CD14-positive monocyte (primary cell): ENCODE measurements around the gene PDCD1. TPM values are rescaled to one million over a fixed set of nuclear protein-coding genes. Genes with fewer than 3 reads are reported as not detected.
A peak's percentile ranks its signal among the peaks of the same experiment; 100 is the strongest.
"Not testable (repeated sequence)": the region's sequence is repeated elsewhere in the genome, so short reads cannot be mapped to it uniquely, and the experiment has no call there.

Experiments used
- DNase-seq, 3 donors: peaks; one replicate each; pipeline ENCODE4 v3.0.0-alpha.2; 2011 to 2022
- H2AFZ ChIP-seq: 2 replicates; pipeline ENCODE4 v1.6.0; 2012; ENCODE audit warnings: mild to moderate bottlenecking, low read depth, low read length, inconsistent platforms; ENCODE audit not compliant: insufficient read depth, poor library complexity, severe bottlenecking
- H3K27ac ChIP-seq, 2 donors: 1 replicate in 1 of 2; 2 replicates in 1 of 2; pipeline ENCODE4 v1.5.1; 2012 to 2013; ENCODE audit warnings: low read length in 2 of 2, control low read depth in 1 of 2, inconsistent platforms in 1 of 2, low read depth in 1 of 2, mild to moderate bottlenecking in 1 of 2
- H3K27me3 ChIP-seq, 2 donors: one replicate each; pipeline versions ENCODE4 v1.6.0 to v1.6.1; 2011 to 2013; ENCODE audit warnings: low read length in 2 of 2; ENCODE audit not compliant: control insufficient read depth in 2 of 2, insufficient read depth in 2 of 2
- H3K36me3 ChIP-seq, 2 donors: replicated peaks in 1 of 2; 1 replicate in 1 of 2; 2 replicates in 1 of 2; pipeline versions ENCODE4 v1.5.1 to v1.6.1; 2012 to 2013; ENCODE audit warnings: low read length in 2 of 2, control low read depth in 1 of 2, inconsistent platforms in 1 of 2, mild to moderate bottlenecking in 1 of 2; ENCODE audit not compliant: insufficient read depth in 2 of 2, control insufficient read depth in 1 of 2
- H3K4me1 ChIP-seq, 2 donors: 1 replicate in 1 of 2; 2 replicates in 1 of 2; pipeline versions ENCODE4 v1.5.1 to v1.6.1; 2012 to 2013; ENCODE audit warnings: low read length in 2 of 2, control low read depth in 1 of 2, inconsistent platforms in 1 of 2, mild to moderate bottlenecking in 1 of 2, moderate library complexity in 1 of 2; ENCODE audit not compliant: insufficient read depth in 2 of 2, control insufficient read depth in 1 of 2
- H3K4me2 ChIP-seq: replicated peaks from 2 replicates; pipeline ENCODE3; 2012; ENCODE audit warnings: low read length, moderate library complexity, mild to moderate bottlenecking; ENCODE audit not compliant: poor library complexity, severe bottlenecking; ENCODE audit errors: extremely low read depth
- H3K4me3 ChIP-seq, 3 experiments: fragments of 200-600 bp in 1 of 3; sonication (generic) in 1 of 3; replicated peaks in 1 of 3; 1 replicate in 2 of 3; 2 replicates in 1 of 3; pipeline ENCODE4 v1.5.1; 2011 to 2013; ENCODE audit warnings: low read length in 3 of 3, mild to moderate bottlenecking in 3 of 3, control low read depth in 2 of 3, low read depth in 2 of 3, inconsistent platforms in 1 of 3, moderate library complexity in 1 of 3
- H3K79me2 ChIP-seq: 2 replicates; pipeline ENCODE4 v1.6.0; 2012; ENCODE audit warnings: mild to moderate bottlenecking, control low read depth, inconsistent platforms, low read length, moderate library complexity; ENCODE audit not compliant: insufficient read depth
- H3K9ac ChIP-seq: 2 replicates; pipeline ENCODE4 v1.6.0; 2017; ENCODE audit warnings: low read length, mild to moderate bottlenecking; ENCODE audit not compliant: insufficient read depth, poor library complexity, severe bottlenecking
- H3K9me3 ChIP-seq, 2 donors: replicated peaks in 1 of 2; 1 replicate in 1 of 2; 2 replicates in 1 of 2; pipeline versions ENCODE4 v1.5.1 to v1.6.1; 2012 to 2013; ENCODE audit warnings: low read length in 2 of 2, control low read depth in 1 of 2; ENCODE audit not compliant: control insufficient read depth in 1 of 2, insufficient read depth in 1 of 2
- H4K20me1 ChIP-seq: 2 replicates; pipeline ENCODE4 v1.6.0; 2012; ENCODE audit warnings: mild to moderate bottlenecking, low read length, control low read depth, moderate library complexity; ENCODE audit not compliant: insufficient read depth
- H3K27ac Mint-ChIP-seq, 7 donors: one replicate each; pipeline ENCODE4 v1.8.0; 2020; ENCODE audit warnings: mild to moderate bottlenecking in 7 of 7, mixed read lengths in 7 of 7, moderate library complexity in 6 of 7, inconsistent platforms in 2 of 7
- H3K27me3 Mint-ChIP-seq, 3 donors: one replicate each; pipeline ENCODE4 v1.8.0; 2021 to 2022; ENCODE audit warnings: low read depth in 3 of 3, mild to moderate bottlenecking in 3 of 3, mixed read lengths in 3 of 3, moderate library complexity in 3 of 3, inconsistent platforms in 1 of 3
- H3K36me3 Mint-ChIP-seq, 2 donors: one replicate each; pipeline ENCODE4 v1.8.0; 2020; ENCODE audit warnings: mixed read lengths in 2 of 2, inconsistent platforms in 1 of 2, mild to moderate bottlenecking in 1 of 2
- H3K4me1 Mint-ChIP-seq: one replicate; pipeline ENCODE4 v1.8.0; 2020; ENCODE audit warnings: mild to moderate bottlenecking, mixed read lengths
- H3K4me3 Mint-ChIP-seq, 2 donors: one replicate each; pipeline ENCODE4 v1.8.0; 2020; ENCODE audit warnings: mild to moderate bottlenecking in 2 of 2, mixed read lengths in 2 of 2, moderate library complexity in 1 of 2
- H3K9me3 Mint-ChIP-seq, 7 donors: one replicate each; pipeline ENCODE4 v1.8.0; 2020 to 2022; ENCODE audit warnings: mixed read lengths in 7 of 7, mild to moderate bottlenecking in 6 of 7, moderate library complexity in 6 of 7, inconsistent platforms in 2 of 7
- WGBS: methylation state at CpG from one replicate; pipeline ENCODE4 v1.1.5; 2013; ENCODE audit warnings: missing lambda C conversion rate; ENCODE audit not compliant: insufficient coverage; 5-methylcytosine and 5-hydroxymethylcytosine counted together
- intact Hi-C, 2 donors: fragments of 100-400 bp; cut with micrococcal nuclease; formaldehyde crosslinking; loops; one replicate each; pipeline versions ENCODE4 v1.15.0 to v1.15.1; 2023
- polyA plus RNA-seq, 3 donors: library from polyadenylated mRNA; depleted of rRNA in 1 of 3; unstranded in 2 of 3; stranded (reverse) in 1 of 3; fragments of 300-500 nt in 2 of 3; fragments of >200 nt in 1 of 3; fragmentation: Illumina TruSeq in 2 of 3; gene quantifications; 1 replicate in 2 of 3; 2 replicates in 1 of 3; pipeline ENCODE4 v1.2.3, GENCODE V29; 2012 to 2021
- TF ChIP-seq, protein P1 (sequence below): fragments of 200-600 bp; IDR thresholded peaks from one replicate; pipeline ENCODE4 v1.8.0; 2022; ENCODE audit warnings: antibody characterized with exemption, mild to moderate bottlenecking

PDCD1 gene
- polyA plus RNA-seq, 3 donors = 0.08 TPM; not detected in 2

DNA sequence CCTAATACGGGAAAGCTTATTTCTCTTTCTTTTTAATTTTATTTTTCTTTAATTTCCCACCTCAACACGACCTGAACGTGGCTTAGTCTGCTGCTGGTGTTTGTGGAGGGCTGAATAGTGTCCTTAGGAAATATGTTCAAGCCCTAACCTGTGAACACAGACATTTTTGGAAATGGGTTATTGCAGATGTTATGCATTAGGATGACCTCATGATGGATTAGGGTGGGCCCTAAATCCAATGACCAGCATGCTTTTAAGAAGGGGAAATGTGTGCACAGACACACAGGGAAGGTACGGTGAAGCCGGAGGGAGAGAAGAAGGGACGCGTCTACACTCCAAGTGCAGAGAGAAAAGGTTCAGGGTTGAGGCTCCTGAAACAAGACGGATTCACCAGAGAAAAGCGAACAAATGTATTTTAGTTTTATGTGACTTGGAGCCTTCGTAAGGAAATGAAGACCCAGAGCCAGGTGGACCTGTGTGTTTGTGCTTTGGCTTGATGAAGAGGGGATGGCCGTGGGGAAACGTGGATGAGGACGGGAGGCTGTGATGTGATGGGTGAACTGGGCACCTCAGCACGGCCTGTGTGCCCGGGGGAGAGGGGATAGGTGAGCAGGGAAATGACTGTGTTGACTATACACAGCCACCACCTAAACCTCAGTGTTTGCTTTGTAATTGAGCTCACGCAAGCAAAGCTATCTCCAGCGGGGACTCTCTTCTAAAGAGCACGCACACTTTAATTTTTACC lies 48.3 kb upstream of the PDCD1 start:
- peaks cover 0 to 6% of the 10 kb centered on the region in 2 donors for H3K27me3 ChIP-seq
- no peak overlapping the region for H3K4me2 ChIP-seq
- Mint-ChIP-seq H3K27me3 (peaks cover 1 to 14% (median 4%) of the 10 kb centered on the region in 3 donors), H3K4me3 (no peak overlapping the region), H3K36me3 (peaks cover 2 to 12% of the 10 kb centered on the region in 2 donors), H3K9me3 (peaks cover 6 to 25% (median 14%) of the 10 kb centered on the region in 7 donors), H3K4me1 (no peaks in the 10 kb centered on the region), H3K27ac (no peak overlapping the region)
- no peak overlapping the region for H3K4me3 ChIP-seq
- no peak for DNase-seq
- peaks cover 0 to 17% of the 10 kb centered on the region in 2 donors for H3K9me3 ChIP-seq
- intact Hi-C loops = no loop called here
- no peaks in the 10 kb centered on the region for H3K79me2 ChIP-seq
- no peaks in the 10 kb centered on the region for H3K36me3 ChIP-seq
- TF ChIP-seq, protein P1, sequence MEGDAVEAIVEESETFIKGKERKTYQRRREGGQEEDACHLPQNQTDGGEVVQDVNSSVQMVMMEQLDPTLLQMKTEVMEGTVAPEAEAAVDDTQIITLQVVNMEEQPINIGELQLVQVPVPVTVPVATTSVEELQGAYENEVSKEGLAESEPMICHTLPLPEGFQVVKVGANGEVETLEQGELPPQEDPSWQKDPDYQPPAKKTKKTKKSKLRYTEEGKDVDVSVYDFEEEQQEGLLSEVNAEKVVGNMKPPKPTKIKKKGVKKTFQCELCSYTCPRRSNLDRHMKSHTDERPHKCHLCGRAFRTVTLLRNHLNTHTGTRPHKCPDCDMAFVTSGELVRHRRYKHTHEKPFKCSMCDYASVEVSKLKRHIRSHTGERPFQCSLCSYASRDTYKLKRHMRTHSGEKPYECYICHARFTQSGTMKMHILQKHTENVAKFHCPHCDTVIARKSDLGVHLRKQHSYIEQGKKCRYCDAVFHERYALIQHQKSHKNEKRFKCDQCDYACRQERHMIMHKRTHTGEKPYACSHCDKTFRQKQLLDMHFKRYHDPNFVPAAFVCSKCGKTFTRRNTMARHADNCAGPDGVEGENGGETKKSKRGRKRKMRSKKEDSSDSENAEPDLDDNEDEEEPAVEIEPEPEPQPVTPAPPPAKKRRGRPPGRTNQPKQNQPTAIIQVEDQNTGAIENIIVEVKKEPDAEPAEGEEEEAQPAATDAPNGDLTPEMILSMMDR = no peak
- H4K20me1 ChIP-seq = no peaks in the 10 kb centered on the region
- no peak overlapping the region for H3K9ac ChIP-seq
- WGBS = 91% methylated on average over 8 of the region's 18 CpGs
- no peaks in the 10 kb centered on the region for H3K4me1 ChIP-seq
- no peak overlapping the region for H2AFZ ChIP-seq
- no peak overlapping the region for H3K27ac ChIP-seq

DNA sequence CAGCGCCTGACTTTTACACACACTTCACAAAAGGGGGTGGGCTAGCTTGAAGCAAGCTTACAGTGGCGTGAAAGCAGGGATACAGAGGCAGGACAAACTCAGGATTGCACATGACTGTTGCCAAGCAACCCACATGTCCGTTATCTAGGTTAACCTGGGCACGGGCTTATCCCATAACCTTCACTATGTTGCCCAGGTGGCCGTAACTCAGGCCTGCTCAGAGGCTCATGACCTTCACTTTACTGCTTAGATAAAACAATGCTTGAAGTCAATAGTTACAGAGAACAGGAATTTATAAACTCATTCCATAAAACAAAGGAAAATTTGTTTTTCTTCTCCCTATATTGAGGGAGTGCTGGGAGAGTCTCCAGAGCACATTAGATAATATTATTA lies 47.7 kb upstream of the PDCD1 start:
- H3K27me3 Mint-ChIP-seq = peaks cover 1 to 20% (median 9%) of the 10 kb centered on the region in 3 donors
- WGBS = 97% methylated on average over 4 of the region's 5 CpGs
- intact Hi-C loops = not testable (repeated sequence)

More for the DNA sequence above, 47.7 kb upstream of the PDCD1 start:
- not testable (repeated sequence) for H3K27ac ChIP-seq, H3K4me1 ChIP-seq, H2AFZ ChIP-seq, H3K4me3 Mint-ChIP-seq, H3K9ac ChIP-seq, H3K4me1 Mint-ChIP-seq, DNase-seq, H4K20me1 ChIP-seq, H3K4me2 ChIP-seq, H3K79me2 ChIP-seq, H3K4me3 ChIP-seq, H3K36me3 ChIP-seq
- H3K9me3 ChIP-seq = peaks cover 0 to 11% of the 10 kb centered on the region in 2 donors
- Mint-ChIP-seq H3K27ac (peak overlapping the region in 1 of 7 donors; percentile 18), H3K36me3 (peaks cover 2 to 12% of the 10 kb centered on the region in 2 donors), H3K9me3 (peaks cover 6 to 23% (median 8%) of the 10 kb centered on the region in 7 donors)
- H3K27me3 ChIP-seq = peaks cover 0 to 12% of the 10 kb centered on the region in 2 donors
